HepG2 (cell line): ENCODE data around the gene PRRT1. TPM values are rescaled to one million over a fixed set of nuclear protein-coding genes. Genes with fewer than 3 reads are reported as not detected.
A peak's percentile ranks its signal among the peaks of the same experiment; 100 is the strongest.

Experiments used
- ATAC-seq: fragments of 200-7000 bp; cut with Tn5 transposase; 3 replicates; pipeline ENCODE4 v1.9.1; 2020; ENCODE audit warnings: mild to moderate bottlenecking, moderate library complexity
- BruUV-seq: library from RNA; stranded (reverse); fragments of 400-500 nt; replicated peaks from 2 replicates; lab custom pipeline; 2021; lab: Mats Ljungman, UMichigan
- CTCF ChIA-PET: fragments of 300-600 bp; formaldehyde crosslinking; extraction: SDS; loops from one replicate; lab custom pipeline; 2021; ENCODE audit warnings: low total read pairs, inconsistent platforms, low intra/inter-chr PET ratio; lab: Yijun Ruan, JAX
- POLR2A ChIA-PET: fragments of 350-600 bp; sonication (Branson Sonifier 250); formaldehyde crosslinking; loops from one replicate; lab custom pipeline; 2020; ENCODE audit warnings: antibody characterized with exemption, inconsistent platforms; lab: Yijun Ruan, JAX
- DNase-seq: peaks from one replicate; pipeline ENCODE4 v3.0.0-alpha.2; 2015; ENCODE audit warnings: low spot score
- FAIRE-seq: peaks from 3 replicates; lab custom pipeline; 2011; peaks lifted over from hg19 to GRCh38; lab: Jason Lieb, UNC
- H2AFZ ChIP-seq: one replicate; pipeline ENCODE4 v1.6.1; 2011; ENCODE audit warnings: low read length, inconsistent platforms
- H3K27ac ChIP-seq: fragments of 300-600 bp; 3 replicates; pipeline ENCODE4 v1.8.0; 2011; ENCODE audit warnings: mixed run types, mild to moderate bottlenecking, mixed read lengths, low read length, inconsistent platforms; ENCODE audit not compliant: insufficient read depth; ENCODE audit errors: extremely low read length
- H3K27me3 ChIP-seq, 2 experiments: fragments of 200-600 bp in 1 of 2; 2 replicates in 1 of 2; 3 replicates in 1 of 2; pipeline versions ENCODE4 v1.6.0 to v1.8.0; 2011; ENCODE audit warnings: low read length in 2 of 2, mild to moderate bottlenecking in 2 of 2, moderate library complexity in 2 of 2, inconsistent platforms in 1 of 2; ENCODE audit not compliant: insufficient read depth in 2 of 2, control insufficient read depth in 1 of 2
- H3K36me3 ChIP-seq, 2 experiments: fragments of 200-600 bp in 1 of 2; replicated peaks in 1 of 2; 2 replicates in 1 of 2; 3 replicates in 1 of 2; pipeline versions ENCODE4 v1.5.1 to v1.8.0; 2011; ENCODE audit warnings: low read length in 2 of 2, inconsistent platforms in 1 of 2; ENCODE audit not compliant: insufficient read depth in 2 of 2, control insufficient read depth in 1 of 2
- H3K4me1 ChIP-seq: 2 replicates; pipeline ENCODE4 v1.5.1; 2012; ENCODE audit warnings: low read length, inconsistent platforms; ENCODE audit not compliant: insufficient read depth
- H3K4me2 ChIP-seq: 2 replicates; pipeline ENCODE4 v1.6.0; 2011; ENCODE audit warnings: low read depth, low read length, inconsistent platforms
- H3K4me3 ChIP-seq, 3 experiments: fragments of 200-600 bp in 1 of 3; sonication (generic), shearing (Covaris generic) in 1 of 3; replicated peaks in 1 of 3; 2 replicates each; pipeline ENCODE4 v1.5.1; 2011 to 2016; ENCODE audit warnings: low read length in 3 of 3, inconsistent platforms in 2 of 3, low read depth in 2 of 3, mild to moderate bottlenecking in 2 of 3, control low read depth in 1 of 3, mixed read lengths in 1 of 3; ENCODE audit not compliant: insufficient read depth in 1 of 3
- H3K79me2 ChIP-seq: one replicate; pipeline ENCODE4 v1.6.1; 2011; ENCODE audit warnings: low read length, inconsistent platforms; ENCODE audit not compliant: insufficient read depth
- H3K9ac ChIP-seq: 2 replicates; pipeline ENCODE4 v1.6.0; 2011; ENCODE audit warnings: mild to moderate bottlenecking, low read depth, low read length, inconsistent platforms; ENCODE audit not compliant: insufficient read depth
- H3K9me3 ChIP-seq: 2 replicates; pipeline ENCODE4 v1.5.1; 2012; ENCODE audit warnings: mild to moderate bottlenecking, low read length
- H4K20me1 ChIP-seq: 2 replicates; pipeline ENCODE4 v1.6.0; 2011; ENCODE audit warnings: inconsistent platforms, mild to moderate bottlenecking, low read length, moderate library complexity; ENCODE audit not compliant: insufficient read depth
- CSRNP1 ChIP-seq: sonication (generic); formaldehyde crosslinking; IDR thresholded peaks from 2 replicates; pipeline ENCODE4 v1.8.1; 2023; ENCODE audit warnings: mild to moderate bottlenecking, missing genetic modification reagents
- JUNB ChIP-seq: sonication (generic); formaldehyde crosslinking; IDR thresholded peaks from 2 replicates; pipeline ENCODE4 v1.8.0; 2022; ENCODE audit warnings: missing genetic modification reagents, mild to moderate bottlenecking, borderline replicate concordance
- KLF15 ChIP-seq: sonication (generic); formaldehyde crosslinking; IDR thresholded peaks from 2 replicates; pipeline ENCODE4 v1.8.1; 2023; ENCODE audit warnings: borderline replicate concordance, mild to moderate bottlenecking, inconsistent platforms, missing genetic modification reagents, mixed read lengths
- LCORL ChIP-seq, 2 experiments: fragments of 450-650 bp in 1 of 2; sonication (generic) in 1 of 2; formaldehyde crosslinking in 1 of 2; IDR thresholded peaks; 2 replicates each; pipeline versions ENCODE4 v1.5.0 to v1.6.1; 2017 to 2020; ENCODE audit warnings: antibody characterized with exemption in 1 of 2, missing genetic modification reagents in 1 of 2
- MIXL1 ChIP-seq: IDR thresholded peaks from 2 replicates; pipeline ENCODE4 v1.6.1; 2016
- NFKB2 ChIP-seq: sonication (generic); formaldehyde crosslinking; IDR thresholded peaks from 2 replicates; pipeline ENCODE4 v1.4.0; 2020; ENCODE audit warnings: missing genetic modification reagents, borderline replicate concordance
- PBX3 ChIP-seq: sonication (generic); formaldehyde crosslinking; IDR thresholded peaks from 2 replicates; pipeline ENCODE4 v1.8.1; 2023; ENCODE audit warnings: missing genetic modification reagents, inconsistent platforms, borderline replicate concordance
- PLRG1 ChIP-seq: fragments of 450-650 bp; conservative IDR thresholded peaks from 2 replicates; pipeline ENCODE4 v1.6.1; 2016
- RAD21 ChIP-seq: fragments of 450-650 bp; formaldehyde crosslinking; IDR thresholded peaks from 2 replicates; pipeline ENCODE4 v1.5.0; 2020; ENCODE audit warnings: mild to moderate bottlenecking
- SIN3A ChIP-seq: IDR thresholded peaks from 2 replicates; pipeline ENCODE4 v1.6.1; 2011; ENCODE audit warnings: low read depth, mild to moderate bottlenecking, control low read depth, low read length, borderline replicate concordance
- SNAPC2 ChIP-seq: sonication (generic); formaldehyde crosslinking; IDR thresholded peaks from 2 replicates; pipeline ENCODE4 v1.8.1; 2022; ENCODE audit warnings: mild to moderate bottlenecking, missing genetic modification reagents
- SYNCRIP ChIP-seq: fragments of 200-400 bp; formaldehyde crosslinking; IDR thresholded peaks from 2 replicates; pipeline ENCODE4 v1.6.1; 2018; ENCODE audit warnings: mild to moderate bottlenecking, low read depth, low read length; ENCODE audit not compliant: insufficient read depth
- TAF15 ChIP-seq: fragments of 200-400 bp; formaldehyde crosslinking; IDR thresholded peaks from one replicate; pipeline ENCODE4 v1.6.1; 2018; ENCODE audit warnings: mild to moderate bottlenecking, low read depth, low read length; ENCODE audit not compliant: poor library complexity, severe bottlenecking
- WIZ ChIP-seq: sonication (generic); formaldehyde crosslinking; IDR thresholded peaks from 2 replicates; pipeline ENCODE4 v1.5.1; 2020; ENCODE audit warnings: mild to moderate bottlenecking, missing genetic modification reagents
- ZNF33B ChIP-seq: sonication (generic); formaldehyde crosslinking; IDR thresholded peaks from 2 replicates; pipeline ENCODE4 v1.5.1; 2020; ENCODE audit warnings: mild to moderate bottlenecking, missing genetic modification reagents
- ZNF468 ChIP-seq: sonication (generic); formaldehyde crosslinking; IDR thresholded peaks from 2 replicates; pipeline ENCODE4 v1.8.0; 2022; ENCODE audit warnings: mild to moderate bottlenecking, moderate library complexity, missing genetic modification reagents
- ZNF678 ChIP-seq: sonication (generic); formaldehyde crosslinking; IDR thresholded peaks from 2 replicates; pipeline ENCODE4 v1.4.0; 2020; ENCODE audit warnings: mild to moderate bottlenecking, missing genetic modification reagents
- ZNF691 ChIP-seq: sonication (generic); formaldehyde crosslinking; IDR thresholded peaks from 2 replicates; pipeline ENCODE4 v1.4.0; 2020; ENCODE audit warnings: missing genetic modification reagents, low read depth, mild to moderate bottlenecking, borderline replicate concordance
- ZNF773 ChIP-seq: sonication (generic); formaldehyde crosslinking; IDR thresholded peaks from 2 replicates; pipeline ENCODE4 v1.4.0; 2020; ENCODE audit warnings: missing genetic modification reagents, borderline replicate concordance
- ZZZ3 ChIP-seq: sonication (generic); formaldehyde crosslinking; IDR thresholded peaks from 2 replicates; pipeline ENCODE4 v1.4.0; 2020; ENCODE audit warnings: missing genetic modification reagents, mild to moderate bottlenecking, borderline replicate concordance
- WGBS: methylation state at CpG from one replicate; pipeline ENCODE4 v1.1.6; 2017; ENCODE audit warnings: low lambda C conversion rate; 5-methylcytosine and 5-hydroxymethylcytosine counted together
- in situ Hi-C: cut with HindIII; loops from 2 replicates; pipeline ENCODE4 v1.10.0; 2017; ENCODE audit warnings: low pct_unique_long_range_greater_than_20kb; ENCODE audit not compliant: extremely low pct_ligation_motif_present
- intact Hi-C: fragments of 100-400 bp; cut with micrococcal nuclease; formaldehyde crosslinking; loops from one replicate; pipeline ENCODE4 v1.10.0; 2022; ENCODE audit not compliant: unreplicated experiment
- polyA plus RNA-seq, 8 experiments: library from polyadenylated mRNA; depleted of rRNA in 3 of 8; stranded (reverse) in 7 of 8; unstranded in 1 of 8; fragments of >200 nt; fragmentation: Illumina TruSeq in 4 of 8; extraction: Trizol in 4 of 8; gene quantifications; 2 replicates each; pipeline versions ENCODE4 v1.2.1 to v1.2.3, GENCODE V29; 2011 to 2016; ENCODE audit warnings: low read depth in 4 of 8, missing spikeins in 1 of 8, mixed read lengths in 1 of 8; ENCODE audit not compliant: insufficient read depth in 1 of 8
- total RNA-seq, 5 experiments: library from RNA; depleted of rRNA; stranded (reverse); fragments of >200 nt; fragmentation: Illumina TruSeq; extraction: Trizol; gene quantifications; 2 replicates each; pipeline ENCODE4 v1.2.3, GENCODE V29; 2016; ENCODE audit warnings: low read depth in 1 of 5

Gene PRRT1
- total and polyA plus RNA-seq, 2 of the 13 experiments (the other 11 are each of a cell fraction or from before 2014, with no cell fraction given) = 0.64 to 1.4 TPM

GRCh38 chr6:32154514-32155161, 2.9 kb upstream of the PRRT1 start:
- peak overlapping the region; percentile 91 for H3K9ac ChIP-seq
- peak overlapping the region; percentile 88 for H3K27ac ChIP-seq
- ATAC-seq (peak; percentile 89), DNase-seq (peak; percentile 86), FAIRE-seq (peak; percentile 59)
- H4K20me1 ChIP-seq = no peaks in the 10 kb centered on the region
- H3K4me1 ChIP-seq = peaks cover 28% of the 10 kb centered on the region
- POLR2A ChIA-PET = interaction anchor here (0.9 to 1.3 kb wide), 8 partner anchors 10 to 817 kb away, joined by 3 to 8 read pairs (median 4); partner anchors contain the start of genes AGPAT1, ATF6B, EGFL8 and PBX2
- H3K4me3 ChIP-seq = peak overlapping the region; percentile 78 to 91 (median 88)
- H3K79me2 ChIP-seq = peaks cover 17% of the 10 kb centered on the region
- CTCF ChIA-PET = interaction anchor here (1.0 to 4.3 kb wide), 6 partner anchors 27 to 106 kb away, joined by 4 to 97 read pairs (median 4); partner anchors contain the start of gene ATF6B
- in situ Hi-C loops (loop anchor here (5.0 kb wide), 1 partner anchor 37 kb away; no protein-coding TSS in a partner anchor), intact Hi-C loops (loop anchor here (1.0 kb wide), 5 partner anchors 24 to 67 kb away; partner anchors contain the start of genes FKBPL and RNF5)
- no peaks in the 10 kb centered on the region; a peak in 1 of 5 replicates for H3K27me3 ChIP-seq
- TSS peak; percentile 75 for BruUV-seq
- H2AFZ ChIP-seq = peak overlapping the region; percentile 37
- H3K9me3 ChIP-seq = no peaks in the 10 kb centered on the region
- WGBS = 5% methylated on average over 30 of the region's 34 CpGs
- peaks cover 18 to 32% of the 10 kb centered on the region in 2 experiments for H3K36me3 ChIP-seq
- H3K4me2 ChIP-seq = peak overlapping the region; percentile 94
- peak; percentile 43; the same call in 1 of the 2 replicates for TF ChIP-seq ZNF33B
- TF ChIP-seq ZNF678 (CRISPR knock-in tag) = no peak
- TF ChIP-seq LCORL (IDR thresholded peaks at IDR 0.05) = no peak
- 0 out of 2 replicates have a peak, but pooled peaks have one; percentile 44 for TF ChIP-seq LCORL (CRISPR knock-in tag; IDR thresholded peaks at IDR 0.05)
- TF ChIP-seq ZNF773 = no peak
- TF ChIP-seq ZNF468 = no peak
- TF ChIP-seq TAF15 = no peak
- TF ChIP-seq CSRNP1 (CRISPR knock-in tag) = 0 out of 2 replicates have a peak, but pooled peaks have one; percentile 19
- peak; percentile 97 for TF ChIP-seq RAD21 (CRISPR knock-in tag)
- TF ChIP-seq NFKB2 (CRISPR knock-in tag) = 0 out of 2 replicates have a peak, but pooled peaks have one; percentile 9
- TF ChIP-seq ZNF691 (CRISPR knock-in tag) = no peak
- no peak for TF ChIP-seq JUNB
- peak; percentile 82; the same call in 1 of the 2 replicates for TF ChIP-seq SIN3A
- TF ChIP-seq PBX3 (CRISPR knock-in tag) = no peak
- peak; percentile 77; the same call in 1 of the 2 replicates for TF ChIP-seq MIXL1
- no peak for TF ChIP-seq PLRG1
- TF ChIP-seq WIZ = no peak
- TF ChIP-seq SNAPC2 (CRISPR knock-in tag) = no peak
- no peak for TF ChIP-seq KLF15
- no peak for TF ChIP-seq SYNCRIP
- no peak for TF ChIP-seq ZZZ3
